ENCODE results near the gene ERC1. TPM values are rescaled to one million over a fixed set of nuclear protein-coding genes. Genes with fewer than 3 reads are reported as not detected.
"Not testable (repeated sequence)": the region's sequence is repeated elsewhere in the genome, so short reads cannot be mapped to it uniquely, and the experiment has no call there.

Gene ERC1
- total RNA-seq, 4 donors from 2014 or later = 28.9 to 106 (median 43.6) TPM

GRCh38 chr12:1186298-1186697, 195.3 kb downstream of the ERC1 start:
- Histone ChIP-seq H3K27ac (no peak overlapping the region), H3K4me3 (no peak overlapping the region), H3K4me1 (no peaks in the 10 kb centered on the region), H3K27me3 (no peaks in the 10 kb centered on the region), H3K9me3 (no peaks in the 10 kb centered on the region), H3K36me3 (no peaks in the 10 kb centered on the region)
- TF ChIP-seq POLR2A (IDR thresholded peaks at IDR 0.05) (no peak), CTCF (IDR thresholded peaks at IDR 0.05) (no peak)
- intact Hi-C loops (cut with DNase I; ENCODE audit: low total_unique reads) = no loop called here
- no peak for DNase-seq

GRCh38 chr12:1188016-1188415, 197.0 kb downstream of the ERC1 start:
- Histone ChIP-seq H3K4me3 (no peak overlapping the region), H3K9me3 (no peaks in the 10 kb centered on the region), H3K27ac (no peak overlapping the region), H3K27me3 (no peaks in the 10 kb centered on the region), H3K36me3 (no peaks in the 10 kb centered on the region), H3K4me1 (no peaks in the 10 kb centered on the region)
- intact Hi-C loops (cut with DNase I; ENCODE audit: low total_unique reads) = no loop called here
- no peak for DNase-seq
- no peak for TF ChIP-seq CTCF (IDR thresholded peaks at IDR 0.05)
- TF ChIP-seq POLR2A (IDR thresholded peaks at IDR 0.05) = no peak

- Histone ChIP-seq H3K27me3 (no peaks in the 10 kb centered on the region), H3K9me3 (no peaks in the 10 kb centered on the region), H3K4me3 (no peak overlapping the region), H3K27ac (no peak overlapping the region), H3K4me1 (no peaks in the 10 kb centered on the region), H3K36me3 (no peaks in the 10 kb centered on the region)
- TF ChIP-seq CTCF (IDR thresholded peaks at IDR 0.05) (no peak), POLR2A (IDR thresholded peaks at IDR 0.05) (no peak)
- DNase-seq = no peak
- intact Hi-C loops (cut with DNase I; ENCODE audit: low total_unique reads) = no loop called here
Observed at GRCh38 chr12:1189163-1189562, 198.1 kb downstream of the ERC1 start.

GRCh38 chr12:1195513-1195912, 204.5 kb downstream of the ERC1 start:
- intact Hi-C loops (cut with DNase I; ENCODE audit: low total_unique reads) = no loop called here
- H3K27ac ChIP-seq = no peak overlapping the region
- no peak overlapping the region for H3K4me3 ChIP-seq
- no peaks in the 10 kb centered on the region for H3K4me1 ChIP-seq
- no peaks in the 10 kb centered on the region for H3K36me3 ChIP-seq
- H3K27me3 ChIP-seq = no peaks in the 10 kb centered on the region
- no peak for TF ChIP-seq POLR2A (IDR thresholded peaks at IDR 0.05)
- TF ChIP-seq CTCF (IDR thresholded peaks at IDR 0.05) = no peak
- no peak for DNase-seq
- no peaks in the 10 kb centered on the region for H3K9me3 ChIP-seq

- no peak for DNase-seq
- no peak overlapping the region for H3K27ac ChIP-seq
- no peaks in the 10 kb centered on the region for H3K4me1 ChIP-seq
- H3K4me3 ChIP-seq = no peak overlapping the region
- intact Hi-C loops (cut with DNase I; ENCODE audit: low total_unique reads) = no loop called here
- no peaks in the 10 kb centered on the region for H3K9me3 ChIP-seq
- H3K27me3 ChIP-seq = no peaks in the 10 kb centered on the region
- no peak for TF ChIP-seq POLR2A (IDR thresholded peaks at IDR 0.05)
- no peak for TF ChIP-seq CTCF (IDR thresholded peaks at IDR 0.05)
- H3K36me3 ChIP-seq = no peaks in the 10 kb centered on the region
Observed at GRCh38 chr12:1197264-1198018, 206.4 kb downstream of the ERC1 start.

GRCh38 chr12:1198854-1199253, 207.8 kb downstream of the ERC1 start:
- DNase-seq; H3K36me3 ChIP-seq; intact Hi-C loops (cut with DNase I; ENCODE audit: low total_unique reads); H3K4me3 ChIP-seq; H3K27ac ChIP-seq; H3K9me3 ChIP-seq; H3K27me3 ChIP-seq; H3K4me1 ChIP-seq: not testable (repeated sequence)

All from uterus (tissue), 4 donors.